Osteoblast (primary cell): ENCODE measurements around the gene LYZL4. TPM values are rescaled to one million over a fixed set of nuclear protein-coding genes. Genes with fewer than 3 reads are reported as not detected.

Experiments used
- DNase-seq: peaks from one replicate; pipeline ENCODE4 v3.0.0; 2011; ENCODE audit warnings: low spot score, mixed read lengths; ENCODE audit not compliant: insufficient read length; ENCODE audit errors: missing footprints
- H2AFZ ChIP-seq: 2 replicates; pipeline ENCODE4 v1.6.0; 2011; ENCODE audit warnings: mild to moderate bottlenecking, low read length
- H3K27ac ChIP-seq: 2 replicates; pipeline ENCODE4 v1.5.1; 2011; ENCODE audit warnings: mild to moderate bottlenecking, low read depth, low read length, moderate library complexity
- H3K27me3 ChIP-seq: 2 replicates; pipeline ENCODE4 v1.6.0; 2012; ENCODE audit warnings: mild to moderate bottlenecking, control low read depth, inconsistent platforms, low read length, moderate library complexity; ENCODE audit not compliant: insufficient read depth
- H3K36me3 ChIP-seq: 2 replicates; pipeline ENCODE4 v1.5.1; 2011; ENCODE audit warnings: mild to moderate bottlenecking, low read length, control low read depth, moderate library complexity; ENCODE audit not compliant: insufficient read depth
- H3K4me1 ChIP-seq: 2 replicates; pipeline ENCODE4 v1.5.1; 2011; ENCODE audit warnings: mild to moderate bottlenecking, low read length, control low read depth, moderate library complexity; ENCODE audit not compliant: insufficient read depth
- H3K4me2 ChIP-seq: 2 replicates; pipeline ENCODE4 v1.6.0; 2011; ENCODE audit warnings: mild to moderate bottlenecking, low read length; ENCODE audit not compliant: insufficient read depth
- H3K4me3 ChIP-seq: fragments of 200-600 bp; sonication (generic); 3 replicates; pipeline ENCODE4 v1.5.1; 2012; ENCODE audit warnings: mild to moderate bottlenecking, low read length, inconsistent platforms; ENCODE audit not compliant: insufficient read depth
- H3K79me2 ChIP-seq: 2 replicates; pipeline ENCODE4 v1.6.0; 2012; ENCODE audit warnings: mild to moderate bottlenecking, low read length, control low read depth, inconsistent platforms; ENCODE audit not compliant: insufficient read depth
- H3K9me3 ChIP-seq: 2 replicates; pipeline ENCODE4 v1.5.1; 2011; ENCODE audit warnings: low read depth, low read length, control low read depth
- H4K20me1 ChIP-seq: 2 replicates; pipeline ENCODE4 v1.6.0; 2012; ENCODE audit warnings: mild to moderate bottlenecking, low read length, control low read depth; ENCODE audit not compliant: insufficient read depth
- CTCF ChIP-seq: IDR thresholded peaks from 2 replicates; pipeline ENCODE4 v1.5.1; 2011; ENCODE audit warnings: mild to moderate bottlenecking, low read depth, low read length, moderate library complexity; ENCODE audit errors: extremely low read depth
- total RNA-seq: library from RNA; depleted of rRNA; stranded (reverse); fragments of >200 nt; gene quantifications from 2 replicates; pipeline ENCODE4 v1.2.3, GENCODE V29; 2012

LYZL4 gene
- total RNA-seq, 1 donor: not detected

GRCh38 chr3:42425736-42426407, 15.5 kb upstream of the LYZL4 start:
- no peaks in the 10 kb centered on the region for H3K9me3 ChIP-seq
- H3K27ac ChIP-seq: no peak overlapping the region
- no peaks in the 10 kb centered on the region for H3K79me2 ChIP-seq
- no peak overlapping the region for H3K4me2 ChIP-seq
- H3K4me1 ChIP-seq: no peaks in the 10 kb centered on the region
- H2AFZ ChIP-seq: no peak overlapping the region
- H3K27me3 ChIP-seq: no peaks in the 10 kb centered on the region
- H3K36me3 ChIP-seq: no peaks in the 10 kb centered on the region
- H3K4me3 ChIP-seq: no peak overlapping the region
- no peak for DNase-seq
- no peaks in the 10 kb centered on the region for H4K20me1 ChIP-seq
- TF ChIP-seq CTCF: no peak

DNA sequence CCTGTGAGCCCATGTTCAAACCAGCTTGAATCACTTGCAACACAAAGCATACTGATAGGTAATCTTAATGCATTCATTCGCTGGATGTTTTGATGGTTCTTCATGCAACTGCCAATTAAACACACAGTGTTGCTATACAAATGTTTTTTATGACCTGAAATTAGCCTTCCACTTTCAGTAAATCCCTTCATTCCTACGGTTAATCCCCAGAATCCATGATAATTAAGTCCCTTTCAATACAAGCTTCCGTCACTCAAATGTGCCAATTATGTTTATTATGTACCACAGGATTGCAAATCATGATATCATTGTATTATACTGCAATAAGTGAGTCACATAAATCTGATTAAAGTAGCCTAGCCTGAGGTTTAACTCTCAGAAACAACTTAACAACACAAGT, 14.5 kb upstream of the LYZL4 start:
- Histone ChIP-seq H3K4me2 (no peak overlapping the region), H3K4me1 (no peaks in the 10 kb centered on the region), H3K79me2 (no peaks in the 10 kb centered on the region), H2AFZ (no peak overlapping the region), H3K27me3 (no peaks in the 10 kb centered on the region), H3K4me3 (no peak overlapping the region), H3K36me3 (no peaks in the 10 kb centered on the region), H4K20me1 (no peaks in the 10 kb centered on the region), H3K27ac (no peak overlapping the region), H3K9me3 (no peaks in the 10 kb centered on the region)
- TF ChIP-seq CTCF: no peak
- DNase-seq: no peak

DNA sequence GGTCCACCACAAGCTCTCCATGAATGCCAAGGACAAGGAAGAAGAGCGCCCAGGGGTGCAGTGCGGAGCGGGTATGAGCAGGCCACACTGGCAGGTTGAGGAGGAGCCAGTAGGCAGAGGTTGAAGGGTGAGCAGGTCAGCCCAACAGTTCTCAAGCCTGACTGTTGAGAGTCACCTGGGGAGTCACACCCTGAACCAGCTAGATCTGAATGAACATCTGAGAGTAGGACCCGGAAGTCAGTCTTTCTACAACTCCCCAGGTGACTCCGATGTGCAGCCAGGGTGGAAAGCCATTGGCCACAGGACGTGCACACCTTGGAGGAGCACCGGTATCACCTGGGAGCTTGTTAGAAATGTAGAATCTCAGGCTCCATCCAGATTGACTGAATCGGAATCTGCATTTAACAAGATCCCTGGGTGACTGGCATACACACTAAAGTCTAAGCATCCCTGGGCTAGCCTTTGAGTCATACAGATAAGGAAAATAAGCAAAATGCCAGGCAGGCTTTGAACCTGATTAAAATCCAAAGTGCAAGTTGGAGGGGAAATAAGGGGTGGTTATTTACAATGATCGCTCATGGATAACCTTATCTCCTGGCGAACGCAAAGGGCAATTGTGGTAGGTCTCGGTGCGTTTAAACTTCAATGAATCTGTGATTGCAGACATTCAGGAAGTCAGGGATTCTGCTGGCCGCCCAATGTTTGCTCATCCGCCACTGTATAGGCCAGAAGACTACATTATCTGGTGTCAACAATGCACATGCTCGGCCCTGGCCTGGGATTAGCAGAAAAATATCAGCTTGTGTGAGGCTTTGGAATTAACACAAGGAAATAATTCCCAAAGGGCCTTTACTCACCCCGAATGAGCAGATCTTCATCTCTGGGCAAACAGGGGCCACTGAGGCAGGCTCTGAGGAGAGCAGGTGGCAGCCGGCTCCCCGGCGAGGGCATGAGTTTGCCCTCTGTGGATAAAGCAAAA, 11.7 kb upstream of the LYZL4 start:
- H3K27ac ChIP-seq: no peak overlapping the region
- H3K4me1 ChIP-seq: no peaks in the 10 kb centered on the region
- H3K4me3 ChIP-seq: no peak overlapping the region
- H4K20me1 ChIP-seq: no peaks in the 10 kb centered on the region
- no peak overlapping the region for H2AFZ ChIP-seq
- no peaks in the 10 kb centered on the region for H3K27me3 ChIP-seq
- no peaks in the 10 kb centered on the region for H3K79me2 ChIP-seq
- no peaks in the 10 kb centered on the region for H3K9me3 ChIP-seq
- no peak for TF ChIP-seq CTCF
- DNase-seq: no peak
- H3K36me3 ChIP-seq: no peaks in the 10 kb centered on the region
- no peak overlapping the region for H3K4me2 ChIP-seq

GRCh38 chr3:42419563-42419962, 9.2 kb upstream of the LYZL4 start:
- no peaks in the 10 kb centered on the region for H3K79me2 ChIP-seq
- TF ChIP-seq CTCF: no peak
- H3K9me3 ChIP-seq: no peaks in the 10 kb centered on the region
- no peak overlapping the region for H3K27ac ChIP-seq
- H2AFZ ChIP-seq: no peak overlapping the region
- no peaks in the 10 kb centered on the region for H4K20me1 ChIP-seq
- no peaks in the 10 kb centered on the region for H3K36me3 ChIP-seq
- no peaks in the 10 kb centered on the region for H3K4me1 ChIP-seq
- DNase-seq: no peak
- no peaks in the 10 kb centered on the region for H3K27me3 ChIP-seq
- no peak overlapping the region for H3K4me3 ChIP-seq
- H3K4me2 ChIP-seq: no peak overlapping the region
